Measurements from ENCODE around the gene CENPX.
A peak's percentile ranks its signal among the peaks of the same experiment; 100 is the strongest.

Gene CENPX

DNA sequence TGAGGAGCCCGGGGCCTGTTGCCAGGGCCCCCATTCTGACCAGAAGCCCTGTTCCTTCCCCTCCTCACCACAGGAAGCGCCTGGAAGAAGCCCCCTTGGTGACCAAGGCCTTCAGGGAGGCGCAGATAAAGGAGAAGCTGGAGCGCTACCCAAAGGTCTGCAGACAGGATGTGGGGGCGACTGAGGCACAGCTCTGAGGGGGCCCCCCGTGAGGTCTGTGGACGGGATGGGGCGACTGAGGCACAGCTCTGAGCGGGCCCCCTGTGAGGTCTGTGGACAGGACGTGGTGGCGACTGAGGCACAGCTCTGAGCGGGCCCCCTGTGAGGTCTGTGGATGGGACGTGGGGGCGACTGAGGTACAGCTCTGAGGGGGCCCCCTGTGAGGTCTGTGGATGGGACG is 13.3 kb downstream of the CENPX start:
- DNase-seq, result no peak

DNA sequence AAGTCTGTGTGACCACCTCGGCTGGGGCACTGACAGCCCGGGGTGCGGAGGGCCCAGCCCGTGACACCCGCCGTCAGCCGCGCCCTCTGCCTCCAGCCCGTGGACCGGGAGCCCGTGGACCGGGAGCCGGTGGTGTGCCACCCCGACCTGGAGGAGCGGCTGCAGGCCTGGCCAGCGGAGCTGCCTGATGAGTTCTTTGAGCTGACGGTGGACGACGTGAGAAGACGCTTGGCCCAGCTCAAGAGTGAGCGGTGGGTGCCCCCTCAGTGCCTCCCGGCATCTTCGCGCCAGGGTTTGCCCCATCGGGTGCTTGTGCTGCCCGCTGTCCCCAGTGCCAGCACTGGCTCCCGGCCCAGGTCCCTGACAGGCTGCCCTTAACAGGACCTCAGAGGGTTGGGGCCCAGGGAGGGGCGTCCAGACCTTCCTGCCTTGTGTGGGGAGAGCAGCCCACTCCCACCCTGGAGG is 13.7 kb downstream of the CENPX start:
- no peak for DNase-seq

DNA sequence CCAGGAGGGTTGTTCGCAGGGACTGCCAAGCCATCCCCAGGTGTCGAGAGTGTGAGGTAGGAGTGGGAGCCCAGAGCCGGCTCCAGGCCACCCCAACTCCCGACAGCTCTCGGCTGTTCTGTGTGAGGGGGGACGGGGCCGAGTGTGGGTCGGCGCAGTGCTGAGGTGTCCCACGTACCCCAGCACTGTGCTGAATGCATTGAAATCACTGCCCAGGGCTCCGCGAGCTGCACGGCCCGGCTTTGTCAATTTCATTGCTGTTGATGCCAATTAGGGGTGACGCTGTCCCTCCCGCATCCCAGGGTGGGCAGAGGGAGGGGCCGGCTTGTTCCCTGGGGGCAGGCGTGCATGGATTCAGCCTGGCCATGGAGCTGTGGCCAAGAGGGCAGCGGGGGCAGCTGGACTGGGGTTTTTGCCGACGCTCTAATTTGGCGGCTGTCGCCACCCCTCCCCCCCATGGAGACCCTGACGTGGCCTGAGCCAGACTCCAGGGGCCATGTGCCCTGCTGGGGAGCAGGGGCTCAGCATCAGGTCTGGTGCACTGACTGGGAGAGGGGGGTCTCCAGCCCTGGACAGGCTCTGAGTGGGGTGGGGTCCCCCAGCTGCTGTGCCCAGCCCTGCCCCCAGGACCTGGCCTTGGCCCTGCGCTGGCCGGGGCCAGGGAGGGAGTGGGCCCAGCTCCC is 14.3 kb downstream of the CENPX start:
- no peak for DNase-seq

DNA sequence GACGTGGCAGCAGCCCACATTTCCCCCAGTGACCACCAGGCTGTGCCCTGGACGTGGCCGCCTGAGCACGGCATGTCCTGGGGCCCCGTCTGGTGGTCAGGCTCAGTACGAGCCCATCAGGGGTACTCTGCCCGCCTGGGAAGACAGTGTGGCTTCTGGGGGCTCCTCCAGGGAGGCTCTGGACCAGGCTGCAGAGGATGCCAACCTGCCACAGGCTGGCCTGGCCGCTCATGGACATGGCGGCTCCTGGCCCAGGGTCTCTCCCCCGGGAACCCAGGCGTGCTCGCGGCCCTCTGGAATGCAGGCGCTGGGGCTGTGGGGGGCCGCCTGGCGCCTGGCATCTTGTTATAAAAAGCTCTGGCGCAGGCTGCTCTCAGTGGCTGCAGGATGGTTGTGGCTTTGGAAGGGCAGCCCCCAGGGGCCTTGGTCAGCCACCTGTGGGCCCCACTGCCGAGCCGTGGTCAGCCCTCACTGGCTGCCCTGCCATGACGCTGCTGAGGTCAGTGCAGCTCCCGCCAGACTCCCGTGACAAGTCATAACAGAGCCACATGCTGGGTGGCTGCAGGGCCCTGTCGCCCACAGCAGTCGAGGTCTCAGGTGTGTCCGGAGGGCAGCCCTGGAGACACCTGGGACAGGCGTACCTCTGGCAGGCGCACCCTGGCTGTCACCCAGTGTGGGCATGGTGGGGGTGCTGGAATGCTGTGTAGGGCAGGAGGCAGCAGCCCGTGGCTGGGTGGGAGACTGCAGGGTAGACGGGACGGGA is 15.0 kb downstream of the CENPX start:
- DNase-seq, result no peak

DNA sequence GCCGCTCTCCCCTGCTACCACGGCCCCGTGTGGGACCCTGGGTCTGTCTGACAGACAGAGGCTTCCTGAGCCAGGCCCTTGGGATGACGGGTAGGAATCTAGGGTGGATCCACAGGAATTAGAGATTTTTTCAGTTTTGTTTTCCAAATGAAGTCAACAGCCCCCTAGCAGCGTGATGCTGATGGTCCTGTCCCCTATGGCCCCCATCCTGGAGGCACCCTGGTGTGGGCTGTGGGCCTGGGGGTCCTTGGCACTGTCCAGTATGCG is 15.5 kb downstream of the CENPX start:
- DNase-seq, result no peak

DNA sequence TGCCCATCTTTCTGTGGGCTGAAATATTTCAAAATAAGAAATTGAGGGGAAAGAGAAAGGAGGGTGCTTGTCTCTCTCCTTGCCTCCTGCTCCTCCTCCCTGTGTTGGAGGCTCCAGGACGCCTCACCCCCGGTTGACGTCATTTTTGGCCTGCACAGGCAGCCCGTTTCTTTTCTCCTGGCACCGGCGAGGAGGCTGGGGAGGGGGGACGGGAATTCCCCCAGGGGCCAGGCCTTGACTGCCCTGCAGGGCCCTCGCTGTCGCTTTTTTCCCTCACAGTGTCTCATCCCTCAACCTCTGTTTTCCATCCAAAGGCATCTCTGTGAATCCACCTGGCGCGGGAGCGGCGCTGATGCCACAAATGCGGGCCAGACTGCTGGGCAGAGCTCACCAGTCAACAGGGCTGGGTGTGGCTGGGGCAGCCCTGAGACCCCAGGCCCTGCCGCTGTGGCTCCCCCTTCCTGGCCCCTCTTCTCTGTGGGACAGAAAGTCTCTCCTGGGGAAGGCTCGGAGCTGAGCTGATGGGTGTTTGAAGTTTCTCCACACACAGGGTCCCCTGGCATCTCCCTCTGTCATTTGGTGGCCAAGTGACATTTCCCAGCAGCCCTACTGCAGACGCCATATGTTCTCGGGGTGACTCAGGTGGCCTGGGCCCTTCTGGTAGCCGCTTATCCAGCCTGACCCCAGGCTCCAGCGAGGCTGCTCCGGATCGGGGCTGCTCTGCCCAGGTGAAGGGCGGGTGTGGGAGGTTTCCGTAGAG is 16.0 kb downstream of the CENPX start:
- DNase-seq, result no peak

DNA sequence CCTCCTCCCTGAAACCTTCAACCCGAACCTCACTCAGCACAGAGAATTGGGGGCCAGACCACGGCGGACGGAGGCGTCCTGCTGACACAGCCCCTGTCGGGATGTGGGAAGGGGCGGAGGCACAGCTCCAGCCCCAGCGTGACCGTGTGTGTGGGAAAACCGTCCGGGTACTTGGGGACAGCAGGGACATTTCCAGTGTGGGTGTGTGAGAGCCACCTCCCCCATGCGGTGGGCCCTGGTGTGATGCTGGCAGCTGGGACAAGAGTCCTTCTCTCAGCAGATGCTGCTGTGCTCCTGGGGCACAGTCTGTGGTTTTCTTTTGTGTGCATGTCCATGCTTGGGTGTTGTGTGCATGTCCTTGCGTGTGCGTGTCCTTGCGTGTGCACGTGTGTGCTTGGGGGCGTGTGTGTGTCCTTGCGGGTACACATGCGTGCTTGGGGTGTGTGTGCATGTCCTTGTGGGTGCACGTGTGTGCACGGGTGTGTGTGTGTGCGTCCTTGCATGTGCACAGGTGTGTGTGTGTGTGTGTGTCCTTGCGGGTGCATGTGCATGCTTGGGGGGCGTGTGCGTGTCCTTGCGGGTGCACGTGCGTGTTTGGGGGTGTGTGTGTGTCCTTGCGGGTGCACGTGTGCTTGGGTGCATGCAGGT is 16.9 kb downstream of the CENPX start:
- no peak for DNase-seq

DNA sequence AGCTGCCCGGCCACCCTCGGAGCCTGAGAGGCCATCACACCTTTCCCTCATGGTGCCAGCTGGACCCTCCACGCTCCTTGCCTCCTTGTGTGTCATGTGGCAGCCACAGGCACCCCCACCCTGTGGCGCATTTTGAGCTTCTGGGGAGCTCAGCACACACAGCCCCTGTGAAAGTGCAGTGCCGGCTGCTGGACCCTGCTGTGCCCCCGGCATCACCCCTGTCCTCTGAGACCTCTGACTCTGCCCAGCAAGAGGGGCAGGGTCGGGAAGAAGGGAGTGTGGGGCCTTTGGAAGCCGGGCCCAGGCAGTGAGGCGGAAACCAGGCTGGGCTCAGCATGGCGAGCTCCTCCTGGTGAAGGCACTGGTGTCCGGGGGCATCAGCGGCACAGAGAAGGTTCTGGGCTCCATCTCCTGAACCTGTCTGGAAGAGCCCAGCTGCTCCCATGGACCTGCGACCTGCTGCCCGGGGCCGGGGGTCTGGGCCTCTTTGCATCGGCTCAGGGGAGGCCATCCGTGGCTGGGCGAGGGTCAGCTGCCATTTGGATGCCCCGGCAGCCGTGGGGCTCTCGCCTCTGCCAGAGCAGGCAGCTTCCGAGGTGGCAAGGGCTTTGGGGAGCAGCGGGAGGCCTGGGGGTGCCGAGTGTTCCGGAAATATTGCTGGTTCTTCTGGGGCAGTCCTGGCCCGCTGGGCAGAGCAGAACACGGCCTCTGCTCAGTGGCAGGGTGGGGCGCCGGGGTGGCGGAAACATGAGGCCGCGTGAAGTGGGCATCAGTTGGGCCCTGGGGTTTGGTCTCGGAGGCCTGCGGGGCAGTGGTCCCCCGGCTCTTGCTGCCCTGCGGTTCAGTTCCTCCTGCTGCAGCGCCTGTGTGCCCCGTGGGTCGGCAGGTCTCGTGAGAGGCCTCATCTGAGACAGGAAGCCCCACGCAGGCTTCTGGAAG is 17.9 kb downstream of the CENPX start:
- DNase-seq, result no peak

DNA sequence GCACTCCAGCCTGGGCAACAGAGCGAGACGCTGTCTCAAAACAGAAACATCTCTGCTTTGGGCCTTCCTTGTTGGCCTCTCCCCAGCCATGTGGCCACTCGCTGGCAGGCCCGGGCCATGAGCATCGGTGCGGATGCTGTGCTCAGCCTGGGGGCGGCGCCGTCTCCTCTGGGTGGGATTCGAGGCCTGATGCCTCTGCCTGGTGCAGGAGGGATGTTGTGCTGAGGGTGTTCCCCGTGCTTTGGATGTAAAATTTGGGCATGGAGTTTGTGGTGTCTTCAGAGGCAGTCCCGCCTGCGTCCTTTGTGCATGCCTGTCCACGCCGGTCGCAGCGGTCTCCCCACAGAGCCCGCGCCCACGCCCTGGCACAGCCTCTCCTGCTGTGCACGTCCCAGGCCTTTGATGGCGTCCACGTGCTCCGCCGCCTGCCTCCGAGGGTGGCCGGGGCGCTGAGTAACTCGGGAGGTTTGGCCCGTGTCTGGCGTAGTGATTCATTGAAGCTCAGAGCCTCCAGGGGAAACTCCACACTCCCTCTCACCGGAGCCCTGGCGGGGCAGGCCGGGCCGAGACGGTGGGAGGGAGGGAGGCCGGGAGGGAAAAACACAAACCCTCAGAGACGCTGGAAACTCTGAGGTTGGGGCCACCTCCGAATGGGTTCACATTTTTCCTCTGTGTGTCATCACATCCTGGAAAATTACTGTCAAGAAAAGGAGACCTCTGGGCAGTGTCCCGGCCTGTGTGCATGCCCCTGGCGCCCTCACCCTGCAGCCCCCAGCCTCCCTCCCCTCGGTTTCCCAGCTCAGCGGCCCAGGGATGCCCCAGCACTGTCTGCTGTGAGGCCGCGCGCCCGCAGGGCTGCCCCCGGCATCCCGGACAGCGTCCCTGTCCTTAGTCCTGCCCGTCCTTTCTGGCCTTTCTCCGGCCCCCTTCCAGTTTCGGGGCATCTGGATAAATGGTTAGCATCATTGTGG is 19.0 kb downstream of the CENPX start:
- DNase-seq, result peak; percentile 28

DNA sequence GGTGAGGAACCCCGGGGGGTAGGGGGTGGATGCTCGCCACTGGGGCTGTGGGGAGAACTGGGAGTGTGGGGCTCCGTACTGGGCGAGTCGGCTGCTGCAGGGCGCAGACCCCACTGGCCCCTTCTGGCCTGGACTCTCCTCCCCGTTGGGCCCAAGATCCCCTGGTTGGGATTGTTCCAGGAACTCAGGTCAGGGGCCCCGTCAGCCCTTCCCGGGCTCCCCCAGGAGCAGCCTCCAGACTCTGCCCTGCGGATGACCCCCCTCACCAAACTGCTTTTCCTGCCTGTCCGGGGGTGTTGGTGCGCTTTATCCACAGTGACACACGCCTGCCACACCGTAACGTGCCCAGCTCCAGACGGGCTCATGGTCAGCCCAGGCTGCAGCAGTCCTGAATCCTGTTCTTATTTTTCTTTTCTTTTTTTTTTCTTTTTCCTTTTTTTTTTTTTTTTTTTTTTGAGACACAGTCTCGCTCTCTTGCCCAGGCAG is 21.1 kb downstream of the CENPX start:
- DNase-seq, result no peak

DNA sequence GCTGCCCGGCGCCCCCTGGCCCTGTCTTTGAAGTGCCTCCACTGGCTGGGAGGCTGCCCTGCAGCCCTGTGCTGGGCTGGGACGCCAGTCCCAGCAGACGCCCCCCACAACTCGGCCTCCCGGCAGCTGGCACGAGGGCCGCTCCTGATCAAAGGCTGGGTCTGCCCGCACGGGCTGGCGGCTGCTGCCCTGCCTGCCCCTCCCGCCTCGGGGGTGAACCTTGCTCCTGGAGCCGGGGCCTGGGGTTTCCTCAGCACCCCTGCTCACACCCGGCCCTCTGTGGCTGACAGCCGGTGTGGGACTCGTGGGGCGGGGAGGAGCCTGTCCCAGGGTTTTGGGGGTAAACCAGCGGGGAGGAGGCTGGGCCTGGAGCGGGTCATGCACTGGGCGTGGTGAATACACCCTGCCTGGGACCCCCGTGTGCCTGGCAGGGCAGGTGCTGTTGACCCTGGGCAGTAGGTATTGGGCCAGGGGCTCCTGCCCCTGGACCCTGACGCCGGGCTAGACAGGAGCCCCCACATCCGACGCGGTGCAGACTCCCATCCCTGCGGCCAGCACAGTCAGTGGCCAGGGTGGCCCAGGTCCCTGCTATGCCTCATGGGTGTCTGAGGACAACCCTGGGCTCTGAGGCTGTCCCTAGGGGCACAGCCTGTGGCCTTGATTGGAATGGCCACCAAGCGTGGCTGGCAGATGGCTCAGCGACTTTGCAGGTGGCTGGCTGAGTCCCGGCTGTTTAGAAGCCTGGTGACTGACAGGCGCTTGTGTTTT is 21.7 kb downstream of the CENPX start:
- no peak for DNase-seq

DNA sequence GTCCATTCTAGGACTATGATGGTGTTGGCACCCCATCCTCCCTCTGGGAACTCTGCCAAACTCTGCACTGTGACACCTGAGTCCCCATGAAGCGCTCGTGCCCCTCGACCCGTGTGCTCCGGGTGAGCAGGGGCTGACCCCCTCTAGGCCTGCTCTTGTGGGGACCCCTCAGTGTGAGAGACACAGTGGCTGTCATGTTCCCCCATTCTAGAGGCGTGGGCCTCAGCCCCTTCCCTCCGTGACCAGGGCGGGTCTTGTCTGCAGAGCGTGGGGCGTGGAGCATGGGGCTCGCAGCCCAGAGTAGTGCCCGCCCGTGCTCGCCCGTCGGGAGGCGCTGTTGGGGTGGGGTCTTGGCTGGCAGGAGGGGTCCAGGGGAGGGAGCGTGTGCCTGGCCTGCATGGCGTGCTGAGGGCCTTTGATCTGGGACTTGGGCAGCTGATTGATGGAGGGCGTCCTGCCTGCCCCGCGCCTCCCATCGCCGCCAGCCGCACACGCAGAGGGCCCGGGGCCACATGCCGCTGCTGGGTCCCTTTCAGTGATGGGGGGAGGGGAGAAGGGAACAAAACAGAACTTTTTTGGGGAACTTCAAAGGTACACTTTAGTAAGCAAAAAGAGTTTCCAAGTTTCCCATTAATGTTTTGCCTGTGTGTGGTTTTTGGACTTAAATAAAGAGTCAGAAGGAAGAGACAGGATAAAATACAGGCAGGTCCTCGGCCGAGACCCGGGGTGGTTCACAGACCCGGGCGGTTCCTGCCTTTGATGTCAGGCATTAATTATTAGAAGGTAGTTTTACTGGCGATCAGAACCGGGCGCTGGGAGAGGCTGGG is 22.5 kb downstream of the CENPX start:
- DNase-seq, result no peak

DNA sequence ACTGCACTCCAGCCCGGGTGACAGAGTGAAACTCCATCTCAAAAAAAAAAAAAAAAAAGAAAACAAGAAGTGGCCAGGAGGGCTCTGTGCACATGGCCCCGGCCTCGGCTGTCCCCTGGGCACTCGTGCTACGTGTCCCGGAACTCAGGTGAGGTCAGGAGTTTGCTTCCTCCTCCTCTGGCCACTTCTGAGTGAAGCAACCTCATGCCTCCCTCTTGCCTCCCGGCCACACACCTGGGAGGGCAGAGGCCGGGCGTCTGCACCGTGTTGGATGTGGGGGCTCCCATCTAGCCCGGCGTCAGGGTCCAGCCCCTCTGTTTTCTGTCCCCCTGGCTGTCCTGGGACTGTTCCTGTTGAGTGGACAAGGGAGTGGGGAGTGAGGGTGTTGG is 23.1 kb downstream of the CENPX start:
- no peak for DNase-seq

DNA sequence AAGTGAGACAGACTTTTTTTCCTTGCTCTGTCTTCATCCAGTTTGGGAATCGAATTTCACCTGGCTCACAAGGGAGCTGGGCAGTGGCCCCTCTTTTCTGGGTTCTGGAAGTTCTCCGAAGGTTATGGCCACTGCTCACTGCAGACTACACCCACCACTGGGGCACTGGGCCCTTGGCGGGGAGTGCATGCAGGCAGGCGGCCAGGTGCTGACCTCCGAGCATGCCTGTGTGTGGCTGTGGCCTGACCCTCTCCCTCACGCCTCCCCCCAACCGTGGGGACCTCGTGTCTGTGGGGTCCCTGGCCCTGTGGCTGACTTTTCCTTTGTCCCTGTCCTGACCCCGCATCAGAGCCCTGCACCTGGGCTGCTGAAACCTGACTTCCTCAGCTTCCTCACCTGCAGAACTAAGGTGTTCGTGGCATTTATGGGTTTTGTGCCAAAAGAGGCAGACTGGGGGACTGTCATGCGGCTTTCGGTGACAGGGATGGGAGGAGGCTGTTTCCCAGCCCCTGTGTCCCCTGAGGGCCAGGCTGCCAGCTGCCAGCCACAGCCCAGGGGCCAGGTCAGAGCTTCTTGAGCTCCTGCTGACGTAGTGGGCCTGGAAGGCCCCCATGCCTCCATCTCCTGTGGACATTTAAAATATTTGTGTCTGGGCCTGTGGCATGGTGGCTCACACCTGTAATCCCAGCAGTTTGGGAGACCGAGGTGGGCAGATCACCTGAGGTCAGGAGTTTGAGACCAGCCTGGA is 23.8 kb downstream of the CENPX start:
- DNase-seq, result no peak

DNA sequence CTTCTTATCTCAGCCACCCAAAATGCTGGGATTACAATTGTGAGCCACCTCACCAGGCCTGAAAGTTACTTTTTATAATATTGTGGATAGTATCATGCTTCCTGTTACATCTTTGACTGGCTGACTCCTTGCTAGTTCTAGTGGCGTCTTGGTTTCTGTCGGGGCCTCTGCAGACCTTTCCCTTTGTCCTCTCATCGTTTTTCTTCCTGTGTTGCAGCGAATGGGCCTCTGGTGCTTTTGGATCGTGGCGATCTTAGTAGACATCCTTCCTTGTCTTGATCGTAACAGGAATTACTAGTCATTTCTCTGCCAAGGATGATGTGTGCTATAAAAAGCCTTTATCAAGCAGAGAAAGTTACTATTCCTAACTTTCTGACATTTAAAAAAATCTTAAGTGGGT is 24.5 kb downstream of the CENPX start:
- no peak for DNase-seq

DNA sequence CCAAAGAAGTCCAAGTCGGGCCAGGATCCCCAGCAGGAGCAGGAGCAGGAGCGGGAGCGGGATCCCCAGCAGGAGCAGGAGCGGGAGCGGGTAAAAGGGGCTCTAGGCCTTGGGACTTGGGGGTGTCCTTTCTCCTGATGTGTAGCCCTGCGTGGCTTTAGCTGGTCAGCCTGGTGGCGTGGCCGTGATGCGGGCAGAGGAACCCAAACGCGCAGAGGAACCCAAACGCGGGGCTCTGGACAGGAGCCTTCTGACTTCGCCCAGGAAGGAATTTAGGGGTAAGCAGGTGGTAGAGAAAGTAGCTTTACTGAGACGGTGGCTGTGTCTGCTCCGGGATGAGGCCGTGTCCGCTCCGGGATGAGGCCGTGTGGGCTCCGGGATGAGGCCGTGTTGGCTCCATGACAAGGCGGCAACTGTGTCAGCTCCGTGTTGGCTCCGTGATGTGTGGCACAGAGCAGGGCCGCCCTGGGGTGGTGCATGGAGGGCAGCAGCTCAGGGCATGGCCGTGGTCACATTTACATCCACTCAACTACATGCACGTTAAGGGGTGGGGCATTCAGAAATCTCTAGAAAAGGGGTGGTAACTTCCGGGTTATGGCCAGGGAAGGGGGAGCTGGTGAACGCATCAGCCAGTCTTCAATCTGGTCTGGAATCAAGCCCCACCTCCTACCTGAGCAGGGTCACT is 25.8 kb downstream of the CENPX start:
- DNase-seq, result no peak

DNA sequence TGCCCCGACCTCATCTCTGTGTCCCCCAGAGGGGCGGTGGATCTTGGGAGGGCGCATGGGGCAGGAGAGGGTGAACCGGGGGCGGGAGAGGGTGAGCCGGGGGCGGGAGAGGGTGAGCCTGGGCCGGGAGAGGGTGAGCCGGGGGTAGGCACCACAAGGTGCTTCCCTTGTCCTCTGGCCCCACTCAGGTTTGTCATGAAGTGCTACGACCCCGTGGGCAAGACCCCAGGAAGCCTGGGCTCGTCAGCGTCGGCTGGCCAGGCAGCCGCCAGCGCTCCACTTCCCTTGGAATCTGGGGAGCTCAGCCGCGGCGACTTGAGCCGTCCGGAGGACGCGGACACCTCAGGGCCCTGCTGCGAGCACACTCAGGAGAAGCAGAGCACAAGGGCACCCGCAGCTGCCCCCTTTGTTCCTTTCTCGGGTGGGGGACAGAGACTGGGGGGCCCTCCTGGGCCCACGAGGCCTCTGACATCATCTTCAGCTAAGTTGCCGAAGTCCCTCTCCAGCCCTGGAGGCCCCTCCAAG is 26.4 kb downstream of the CENPX start:
- no peak for DNase-seq

Data from stimulated activated CD4-positive, alpha-beta T cell treated with anti-CD3 and anti-CD28 coated beads, Interleukin-1b, Interleukin-23, amount 100 ng/mL, for 48 hours (primary cell).